ENCODE measurements around the gene MTERF4.

Gene MTERF4

DNA sequence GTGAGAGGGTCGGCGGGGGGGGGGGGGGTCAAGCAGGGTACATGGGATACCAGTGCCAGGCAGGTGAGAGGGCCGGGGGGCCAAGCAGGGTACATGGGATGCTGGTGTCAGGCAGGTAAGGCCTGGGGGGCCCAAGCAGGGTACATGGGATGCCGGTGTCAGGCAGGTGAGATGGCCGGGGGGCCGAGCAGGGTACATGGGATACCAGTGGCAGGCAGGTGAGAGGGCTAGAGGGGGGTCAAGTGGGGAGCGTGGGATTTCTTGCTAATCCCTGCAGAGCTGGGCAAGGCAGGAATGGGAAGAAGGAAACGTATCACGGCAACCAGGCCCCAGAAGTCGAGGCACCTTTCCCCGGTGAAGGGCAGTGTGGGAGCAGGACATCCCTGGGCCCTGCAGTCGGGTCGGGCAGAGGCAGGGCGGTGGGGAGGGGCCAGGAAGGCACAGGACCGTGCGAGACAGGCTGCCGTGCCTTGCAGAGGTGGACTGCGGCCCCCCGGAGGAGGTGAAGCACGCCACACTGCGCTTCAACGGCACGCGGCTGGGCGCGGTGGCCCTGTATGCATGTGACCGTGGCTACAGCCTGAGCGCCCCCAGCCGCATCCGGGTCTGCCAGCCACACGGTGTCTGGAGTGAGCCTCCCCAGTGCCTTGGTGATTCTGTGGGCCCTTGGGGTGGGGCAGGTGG lies 49.3 kb downstream of the MTERF4 start:
- no peak for DNase-seq (ENCODE audit: extremely low read depth in 1 of 2, low read depth in 1 of 2)

GRCh38 chr2:241051578-241052487 lies 50.3 kb downstream of the MTERF4 start:
- no peak for DNase-seq (ENCODE audit: extremely low read depth in 1 of 2, low read depth in 1 of 2)

DNA sequence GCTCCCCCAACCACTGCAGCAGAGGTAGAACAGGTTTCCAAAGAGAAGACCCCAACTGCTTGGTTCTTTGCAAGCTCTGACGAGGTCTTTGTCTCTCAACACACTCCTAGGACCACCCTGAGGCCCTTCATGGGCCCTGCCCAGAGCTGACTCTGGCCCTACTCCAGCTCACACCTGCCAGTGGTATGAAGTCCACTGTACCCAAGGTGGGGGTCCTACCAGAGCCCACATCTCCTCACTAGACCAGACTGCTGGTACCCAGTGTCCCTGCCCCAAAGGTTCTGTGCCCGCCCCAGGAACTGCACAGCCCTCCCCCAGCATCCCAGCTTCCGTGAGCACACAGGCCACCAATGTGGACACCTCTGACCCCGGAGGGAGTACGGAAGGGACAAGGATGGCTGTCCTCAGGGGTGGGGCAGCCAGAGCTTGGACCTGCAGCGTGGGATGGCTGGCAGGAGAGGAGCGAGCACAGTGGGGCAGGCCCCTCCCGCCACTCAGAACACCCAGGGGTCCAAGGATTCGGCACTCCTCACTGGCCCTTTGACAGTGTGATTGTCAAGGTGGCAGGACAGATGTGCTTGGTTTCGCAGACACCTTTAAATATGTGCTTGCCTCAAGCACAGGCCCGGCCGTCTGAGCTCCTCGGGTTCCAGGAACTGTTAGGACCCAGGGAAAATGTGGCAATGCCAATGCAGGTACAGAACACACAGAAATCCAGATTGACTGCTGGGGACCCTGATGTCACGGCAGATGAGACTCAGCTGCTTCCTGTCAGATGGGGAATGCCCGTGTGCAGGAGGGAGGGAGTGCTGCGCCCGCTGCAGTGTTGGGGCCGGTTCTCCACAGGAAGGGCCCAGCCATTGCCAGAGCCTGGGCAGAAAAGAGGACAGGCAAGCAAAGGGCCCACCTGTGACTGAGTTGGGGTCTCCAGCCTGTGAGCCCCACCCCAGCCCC lies 51.2 kb downstream of the MTERF4 start:
- no peak for DNase-seq (ENCODE audit: extremely low read depth in 1 of 2, low read depth in 1 of 2)

GRCh38 chr2:241049739-241050623 lies 52.1 kb downstream of the MTERF4 start:
- no peak for DNase-seq (ENCODE audit: extremely low read depth in 1 of 2, low read depth in 1 of 2)

GRCh38 chr2:241048949-241049343 lies 53.1 kb downstream of the MTERF4 start:
- no peak for DNase-seq (ENCODE audit: extremely low read depth in 1 of 2, low read depth in 1 of 2)

DNA sequence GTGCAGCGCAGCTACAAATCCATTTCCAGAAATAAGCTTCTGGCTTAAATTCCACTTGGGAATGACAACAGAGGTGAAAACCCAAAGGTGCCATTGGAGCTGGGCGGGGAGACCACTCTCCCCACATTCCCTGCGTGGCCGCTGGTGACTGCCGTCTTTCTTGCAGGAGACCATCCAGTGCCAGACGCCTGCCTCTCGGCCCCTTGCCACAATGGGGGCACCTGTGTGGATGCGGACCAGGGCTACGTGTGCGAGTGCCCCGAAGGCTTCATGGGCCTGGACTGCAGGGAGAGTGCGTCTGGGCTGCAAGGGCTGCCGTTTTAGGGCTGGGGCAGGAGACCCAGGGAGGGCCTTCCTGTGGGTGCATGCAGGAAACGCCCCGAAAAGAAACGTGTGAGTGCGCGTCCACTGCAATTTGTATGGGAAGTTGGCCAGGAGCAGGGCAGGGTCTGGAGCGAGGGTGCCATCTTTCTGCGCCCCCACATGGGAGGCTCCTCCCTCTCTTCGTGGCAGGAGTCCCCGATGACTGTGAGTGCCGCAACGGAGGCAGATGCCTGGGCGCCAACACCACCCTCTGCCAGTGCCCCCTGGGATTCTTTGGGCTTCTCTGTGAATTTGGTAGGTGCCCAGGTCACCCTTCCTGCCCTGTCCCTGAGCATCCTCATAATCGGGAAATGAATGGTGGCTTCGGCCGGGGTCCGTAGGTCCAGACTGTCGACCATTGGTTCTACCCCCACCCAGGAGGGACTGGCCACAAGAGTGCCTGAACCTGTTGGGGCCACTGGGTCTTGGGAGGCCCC lies 53.7 kb downstream of the MTERF4 start:
- DNase-seq (ENCODE audit: extremely low read depth in 1 of 2, low read depth in 1 of 2) = no peak

- no peak for DNase-seq (ENCODE audit: extremely low read depth in 1 of 2, low read depth in 1 of 2)
These were observed 54.7 kb downstream of the MTERF4 start for GRCh38 chr2:241047253-241048010.
